SK-N-SH (cell line): ENCODE data around the gene CEBPA. TPM values are rescaled to one million over a fixed set of nuclear protein-coding genes. Genes with fewer than 3 reads are reported as not detected.

Experiments
- CTCF ChIA-PET: fragments of 300-600, 350-600 bp; formaldehyde crosslinking; extraction: SDS; loops from one replicate; lab custom pipeline; 2021; lab: Yijun Ruan, JAX
- POLR2A ChIA-PET: fragments of 350-600 bp; sonication (Branson Sonifier 250); formaldehyde crosslinking; extraction: SDS; loops from one replicate; lab custom pipeline; 2020; ENCODE audit warnings: antibody characterized with exemption, inconsistent platforms; lab: Yijun Ruan, JAX
- DNase-seq: peaks from one replicate; pipeline ENCODE4 v3.0.0; 2012
- H2AFZ ChIP-seq: fragments of 200-600 bp; sonication (generic); 2 replicates; pipeline ENCODE4 v1.8.1; 2016; ENCODE audit warnings: antibody characterized with exemption, mild to moderate bottlenecking, low read depth
- H3F3A ChIP-seq: fragments of 200-600 bp; sonication (generic); replicated peaks from 2 replicates; pipeline ENCODE3; 2016; ENCODE audit warnings: antibody characterized with exemption, mild to moderate bottlenecking; ENCODE audit not compliant: insufficient read depth
- H3K27ac ChIP-seq, 2 experiments: fragments of 200-500 bp in 1 of 2; fragments of 200-600 bp in 1 of 2; sonication (Bioruptor generic) in 1 of 2; sonication (generic), shearing (Covaris generic) in 1 of 2; 2 replicates each; pipeline versions ENCODE4 v1.5.1 to v1.6.1; 2014 to 2016; ENCODE audit warnings: low read depth in 2 of 2, inconsistent platforms in 1 of 2, low read length in 1 of 2, mild to moderate bottlenecking in 1 of 2, mixed read lengths in 1 of 2
- H3K27me3 ChIP-seq: fragments of 200-600 bp; sonication (generic), shearing (Covaris generic); 2 replicates; pipeline ENCODE4 v1.6.1; 2016; ENCODE audit warnings: mixed run types; ENCODE audit not compliant: insufficient read depth
- H3K36me3 ChIP-seq, 2 experiments: fragments of 200-500 bp in 1 of 2; fragments of 200-600 bp in 1 of 2; sonication (Bioruptor generic) in 1 of 2; sonication (generic) in 1 of 2; replicated peaks in 1 of 2; 2 replicates each; pipeline versions ENCODE3 to v1.5.1; 2014 to 2016; ENCODE audit warnings: low read length in 1 of 2, mild to moderate bottlenecking in 1 of 2; ENCODE audit not compliant: insufficient read depth in 2 of 2, control insufficient read depth in 1 of 2
- H3K4me1 ChIP-seq, 2 experiments: fragments of 200-500 bp in 1 of 2; fragments of 200-600 bp in 1 of 2; sonication (Bioruptor generic) in 1 of 2; sonication (generic), shearing (Covaris generic) in 1 of 2; 2 replicates each; pipeline versions ENCODE4 v1.5.1 to v1.6.1; 2014 to 2016; ENCODE audit warnings: low read depth in 1 of 2, low read length in 1 of 2, mixed run types in 1 of 2; ENCODE audit not compliant: insufficient read depth in 2 of 2, control insufficient read depth in 1 of 2
- H3K4me2 ChIP-seq: fragments of 200-600 bp; sonication (generic), shearing (Covaris generic); 2 replicates; pipeline ENCODE4 v1.6.1; 2017; ENCODE audit warnings: mixed run types
- H3K4me3 ChIP-seq, 2 experiments: fragments of 200-500 bp in 1 of 2; fragments of 200-600 bp in 1 of 2; sonication (Bioruptor generic) in 1 of 2; sonication (generic), shearing (Covaris generic) in 1 of 2; 2 replicates each; pipeline versions ENCODE4 v1.5.1 to v1.8.1; 2014 to 2016; ENCODE audit warnings: low read depth in 2 of 2, inconsistent platforms in 1 of 2, low read length in 1 of 2, mild to moderate bottlenecking in 1 of 2, mixed read lengths in 1 of 2, moderate library complexity in 1 of 2
- H3K79me2 ChIP-seq: fragments of 200-600 bp; sonication (generic); 2 replicates; pipeline ENCODE4 v1.8.1; 2017; ENCODE audit warnings: mild to moderate bottlenecking; ENCODE audit not compliant: insufficient read depth
- H3K9ac ChIP-seq: fragments of 200-600 bp; sonication (generic); 2 replicates; pipeline ENCODE4 v1.6.1; 2017; ENCODE audit warnings: mixed run types
- H3K9me2 ChIP-seq: fragments of 200-600 bp; sonication (generic); 2 replicates; pipeline ENCODE4 v1.6.1; 2017; ENCODE audit warnings: mixed run types
- H3K9me3 ChIP-seq: fragments of 200-600 bp; sonication (generic); 2 replicates; pipeline ENCODE4 v1.6.1; 2017; ENCODE audit warnings: mixed run types, mild to moderate bottlenecking, moderate library complexity
- H4K20me1 ChIP-seq: fragments of 200-600 bp; sonication (generic); 2 replicates; pipeline ENCODE4 v1.6.1; 2017; ENCODE audit warnings: mild to moderate bottlenecking, mixed run types; ENCODE audit not compliant: insufficient read depth
- IRF3 ChIP-seq: fragments of 150-350 bp; IDR thresholded peaks from 2 replicates; pipeline ENCODE4 v1.6.1; 2016; ENCODE audit warnings: mild to moderate bottlenecking, low read depth, low read length
- JUND ChIP-seq: IDR thresholded peaks from 2 replicates; pipeline ENCODE4 v1.4.0; 2012
- MXI1 ChIP-seq: IDR thresholded peaks from 2 replicates; pipeline ENCODE4 v1.6.1; 2012; ENCODE audit warnings: mild to moderate bottlenecking, low read depth, low read length, improper control_type of control experiment
- POLR2AphosphoS5 ChIP-seq: IDR thresholded peaks from 2 replicates; pipeline ENCODE4 v1.6.1; 2012; ENCODE audit warnings: low read depth, low read length
- SIN3A ChIP-seq: IDR thresholded peaks from 2 replicates; pipeline ENCODE4 v1.6.1; 2012; ENCODE audit warnings: low read depth, mild to moderate bottlenecking, low read length, moderate library complexity, borderline replicate concordance
- TAF1 ChIP-seq: IDR thresholded peaks from 2 replicates; pipeline ENCODE4 v1.6.1; 2012; ENCODE audit warnings: low read depth, mild to moderate bottlenecking, low read length, moderate library complexity, borderline replicate concordance
- TEAD4 ChIP-seq: IDR thresholded peaks from 2 replicates; pipeline ENCODE4 v1.4.0; 2012; ENCODE audit warnings: mild to moderate bottlenecking, borderline replicate concordance; ENCODE audit not compliant: insufficient read depth
- YY1 ChIP-seq: IDR thresholded peaks from 2 replicates; pipeline ENCODE4 v1.4.0; 2012; ENCODE audit warnings: low read depth, mild to moderate bottlenecking
- WGBS: methylation state at CpG from one replicate; pipeline ENCODE4 v1.1.6; 2017; ENCODE audit warnings: low lambda C conversion rate; 5-methylcytosine and 5-hydroxymethylcytosine counted together
- polyA plus RNA-seq, 3 experiments: library from polyadenylated mRNA; depleted of rRNA; stranded (reverse); fragments of >200 nt; gene quantifications; 2 replicates each; pipeline ENCODE4 v1.2.3, GENCODE V29; 2012
- TF ChIP-seq, protein P1 (sequence below): fragments of 200-600 bp; sonication (generic); IDR thresholded peaks from 2 replicates; pipeline ENCODE4 v1.6.1; 2017; ENCODE audit warnings: antibody characterized with exemption, mild to moderate bottlenecking, moderate library complexity
- TF ChIP-seq, protein P2 (sequence below): IDR thresholded peaks from 2 replicates; pipeline ENCODE4 v1.6.1; 2012; ENCODE audit warnings: mild to moderate bottlenecking, low read depth, low read length, moderate library complexity

CEBPA gene
- polyA plus RNA-seq, 1 of the 3 experiments (the other 2 are of a cell fraction): 0.15 TPM

GRCh38 chr19:33261511-33262189 lies 40.7 kb downstream of the CEBPA start:
- ChIA-PET POLR2A (interaction anchor here (0.8 kb wide), 1 partner anchor 41 kb away, joined by 3 read pairs; the partner anchor contains the start of gene CEBPA), CTCF (interaction anchor here (0.9 to 2.1 kb wide), 3 partner anchors 20 to 145 kb away, joined by 4 to 12 read pairs (median 5); no protein-coding TSS in a partner anchor)
- Histone ChIP-seq H3F3A (no peaks in the 10 kb centered on the region), H3K4me3 (no peak overlapping the region), H3K79me2 (no peaks in the 10 kb centered on the region), H3K9me2 (no peaks in the 10 kb centered on the region), H2AFZ (no peak overlapping the region), H3K4me1 (peaks cover 0 to 12% of the 10 kb centered on the region in 2 experiments; a peak in 1 of 4 replicates), H3K9me3 (no peaks in the 10 kb centered on the region), H3K27me3 (no peaks in the 10 kb centered on the region), H3K36me3 (no peaks in the 10 kb centered on the region), H3K9ac (no peak overlapping the region), H3K27ac (no peak overlapping the region), H3K4me2 (no peak overlapping the region), H4K20me1 (no peaks in the 10 kb centered on the region)
- WGBS: 55% methylated on average over 8 of the region's 14 CpGs
- TF ChIP-seq MXI1 (no peak), SIN3A (no peak), POLR2AphosphoS5 (no peak), IRF3 (no peak), TAF1 (no peak), YY1 (no peak), TEAD4 (no peak), JUND (no peak)
- TF ChIP-seq, protein P1, sequence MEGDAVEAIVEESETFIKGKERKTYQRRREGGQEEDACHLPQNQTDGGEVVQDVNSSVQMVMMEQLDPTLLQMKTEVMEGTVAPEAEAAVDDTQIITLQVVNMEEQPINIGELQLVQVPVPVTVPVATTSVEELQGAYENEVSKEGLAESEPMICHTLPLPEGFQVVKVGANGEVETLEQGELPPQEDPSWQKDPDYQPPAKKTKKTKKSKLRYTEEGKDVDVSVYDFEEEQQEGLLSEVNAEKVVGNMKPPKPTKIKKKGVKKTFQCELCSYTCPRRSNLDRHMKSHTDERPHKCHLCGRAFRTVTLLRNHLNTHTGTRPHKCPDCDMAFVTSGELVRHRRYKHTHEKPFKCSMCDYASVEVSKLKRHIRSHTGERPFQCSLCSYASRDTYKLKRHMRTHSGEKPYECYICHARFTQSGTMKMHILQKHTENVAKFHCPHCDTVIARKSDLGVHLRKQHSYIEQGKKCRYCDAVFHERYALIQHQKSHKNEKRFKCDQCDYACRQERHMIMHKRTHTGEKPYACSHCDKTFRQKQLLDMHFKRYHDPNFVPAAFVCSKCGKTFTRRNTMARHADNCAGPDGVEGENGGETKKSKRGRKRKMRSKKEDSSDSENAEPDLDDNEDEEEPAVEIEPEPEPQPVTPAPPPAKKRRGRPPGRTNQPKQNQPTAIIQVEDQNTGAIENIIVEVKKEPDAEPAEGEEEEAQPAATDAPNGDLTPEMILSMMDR: no peak
- TF ChIP-seq, protein P2, sequence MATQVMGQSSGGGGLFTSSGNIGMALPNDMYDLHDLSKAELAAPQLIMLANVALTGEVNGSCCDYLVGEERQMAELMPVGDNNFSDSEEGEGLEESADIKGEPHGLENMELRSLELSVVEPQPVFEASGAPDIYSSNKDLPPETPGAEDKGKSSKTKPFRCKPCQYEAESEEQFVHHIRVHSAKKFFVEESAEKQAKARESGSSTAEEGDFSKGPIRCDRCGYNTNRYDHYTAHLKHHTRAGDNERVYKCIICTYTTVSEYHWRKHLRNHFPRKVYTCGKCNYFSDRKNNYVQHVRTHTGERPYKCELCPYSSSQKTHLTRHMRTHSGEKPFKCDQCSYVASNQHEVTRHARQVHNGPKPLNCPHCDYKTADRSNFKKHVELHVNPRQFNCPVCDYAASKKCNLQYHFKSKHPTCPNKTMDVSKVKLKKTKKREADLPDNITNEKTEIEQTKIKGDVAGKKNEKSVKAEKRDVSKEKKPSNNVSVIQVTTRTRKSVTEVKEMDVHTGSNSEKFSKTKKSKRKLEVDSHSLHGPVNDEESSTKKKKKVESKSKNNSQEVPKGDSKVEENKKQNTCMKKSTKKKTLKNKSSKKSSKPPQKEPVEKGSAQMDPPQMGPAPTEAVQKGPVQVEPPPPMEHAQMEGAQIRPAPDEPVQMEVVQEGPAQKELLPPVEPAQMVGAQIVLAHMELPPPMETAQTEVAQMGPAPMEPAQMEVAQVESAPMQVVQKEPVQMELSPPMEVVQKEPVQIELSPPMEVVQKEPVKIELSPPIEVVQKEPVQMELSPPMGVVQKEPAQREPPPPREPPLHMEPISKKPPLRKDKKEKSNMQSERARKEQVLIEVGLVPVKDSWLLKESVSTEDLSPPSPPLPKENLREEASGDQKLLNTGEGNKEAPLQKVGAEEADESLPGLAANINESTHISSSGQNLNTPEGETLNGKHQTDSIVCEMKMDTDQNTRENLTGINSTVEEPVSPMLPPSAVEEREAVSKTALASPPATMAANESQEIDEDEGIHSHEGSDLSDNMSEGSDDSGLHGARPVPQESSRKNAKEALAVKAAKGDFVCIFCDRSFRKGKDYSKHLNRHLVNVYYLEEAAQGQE: no peak
- peak; percentile 68 for DNase-seq
